H1 (cell line): Measurements from ENCODE around the gene TEX48.

Source experiments
- POLR2A ChIP-seq, 2 experiments: IDR thresholded peaks; 1 replicate in 1 of 2; 2 replicates in 1 of 2; pipeline ENCODE4 v1.6.1; 2011; ENCODE audit warnings: low read depth in 2 of 2, low read length in 2 of 2, mild to moderate bottlenecking in 2 of 2; ENCODE audit errors: control extremely low read depth in 1 of 2
- TBP ChIP-seq: IDR thresholded peaks from 2 replicates; pipeline ENCODE4 v1.6.1; 2011; ENCODE audit warnings: low read depth, low read length, improper control_type of control experiment
- USF2 ChIP-seq: IDR thresholded peaks from 2 replicates; pipeline ENCODE4 v1.6.1; 2011; ENCODE audit warnings: low read length, improper control_type of control experiment

- TF ChIP-seq TBP (no peak), POLR2A (IDR thresholded peaks at IDR 0.05; ENCODE audit: control extremely low read depth in 1 of 2, low read depth in 2 of 2, low read length in 2 of 2) (no peak), USF2 (no peak)
These were observed 8.3 kb upstream of the TEX48 start for GRCh38 chr9:114690308-114690707.
